ENCODE data around the gene CAMK1D.

CAMK1D gene

DNA sequence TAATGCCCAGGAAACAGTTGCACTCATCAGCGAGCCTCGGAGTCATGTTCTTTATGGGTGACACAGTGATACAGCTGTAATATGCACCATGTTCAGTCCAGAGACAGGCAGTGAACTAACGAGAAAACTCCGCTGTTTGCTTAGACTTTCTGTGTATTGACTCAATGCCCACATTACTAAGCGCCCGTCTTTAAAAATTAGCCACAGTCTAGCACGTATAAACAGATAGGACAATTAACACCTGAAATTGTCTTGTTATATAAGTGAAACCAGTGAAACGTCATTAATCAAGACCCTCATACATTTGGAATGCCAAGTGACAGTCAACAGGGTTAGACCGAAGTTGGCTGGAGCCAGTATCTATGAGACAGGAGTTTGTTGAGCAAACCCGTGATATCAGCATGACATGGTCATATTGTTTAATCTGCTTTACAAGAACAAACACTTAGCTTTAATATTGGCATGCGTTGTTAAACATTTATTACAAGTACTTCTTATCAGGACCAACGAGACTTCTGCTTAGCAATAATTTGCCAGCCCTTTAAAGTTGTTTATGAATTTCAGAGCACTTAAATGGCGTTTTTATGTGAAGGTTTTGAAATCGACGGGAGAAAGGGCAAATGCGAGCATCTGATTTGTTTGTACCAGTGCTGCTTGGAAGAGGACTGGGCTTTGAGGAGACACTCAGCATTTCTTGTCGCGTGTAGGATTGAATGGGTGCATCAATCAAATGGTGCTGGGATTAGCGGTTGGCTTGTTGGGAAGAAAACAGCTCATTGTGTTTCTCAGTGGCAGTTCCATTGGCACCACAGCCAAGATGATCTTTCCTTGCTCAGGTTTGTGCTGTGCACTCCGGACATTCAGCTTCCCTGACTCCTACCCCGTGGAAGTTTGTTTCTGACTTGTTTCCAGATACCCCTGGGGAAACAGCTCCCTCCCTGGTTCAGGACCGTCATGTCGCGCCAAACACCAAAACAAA is 56.3 kb downstream of the CAMK1D start:
- no peaks in the 10 kb centered on the region for H3K27me3 ChIP-seq (ENCODE audit: insufficient read depth, low read depth)
- H2AFZ ChIP-seq (ENCODE audit: low read depth), result peak overlapping the region; percentile 49; the same call in 1 of the 2 replicates
- no peak overlapping the region for H3K4me3 ChIP-seq (IDR thresholded peaks at IDR 0.05; ENCODE audit: insufficient read depth, low read depth, low read length)
- no peak for TF ChIP-seq CTCF (conservative IDR thresholded peaks at IDR 0.05; ENCODE audit: low read depth, low read length)
- peaks cover 91% of the 10 kb centered on the region for H3K4me1 ChIP-seq (ENCODE audit: low read depth, poor library complexity, severe bottlenecking)
- peak overlapping the region; percentile 94 for H3K9ac ChIP-seq
- peaks cover 30% of the 10 kb centered on the region; the same call in 1 of the 2 replicates for H3K79me2 ChIP-seq (ENCODE audit: insufficient read depth, low read depth)
- H3K36me3 ChIP-seq (ENCODE audit: insufficient read depth), result no peaks in the 10 kb centered on the region
- peak overlapping the region; percentile 99 for H3K27ac ChIP-seq
- peak overlapping the region; percentile 100 for H3K4me2 ChIP-seq
- H4K20me1 ChIP-seq (ENCODE audit: insufficient read depth), result no peaks in the 10 kb centered on the region

DNA sequence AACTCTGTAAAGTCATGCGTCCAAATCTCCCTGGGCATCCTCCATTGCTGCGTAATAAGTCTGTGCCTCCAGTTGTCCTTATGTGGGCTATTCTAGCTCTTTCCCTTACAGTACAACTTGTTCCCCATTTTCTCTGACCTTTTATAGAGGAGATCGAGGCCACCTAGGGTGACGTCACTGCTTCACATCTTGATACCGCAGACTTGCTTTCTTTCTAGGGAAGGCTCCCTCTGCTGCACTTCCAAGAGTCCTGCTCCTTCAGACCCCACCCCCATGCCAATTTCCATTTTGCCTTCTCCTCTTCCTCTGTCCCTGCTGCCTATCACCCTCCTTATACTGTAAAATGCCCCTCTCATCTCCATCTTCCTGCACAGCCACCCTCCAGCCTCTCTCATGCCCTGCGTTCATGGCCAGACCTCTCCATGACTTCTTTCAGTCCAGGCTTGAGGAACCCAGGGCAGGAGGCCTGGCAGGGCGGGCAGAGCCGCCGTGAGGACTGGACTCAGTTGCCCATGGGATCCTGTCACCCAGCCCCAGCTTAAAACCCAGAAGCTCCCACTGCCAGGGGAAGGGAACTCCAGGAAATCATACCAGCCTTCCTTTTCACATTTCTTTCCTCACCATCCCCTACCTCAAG is 57.5 kb downstream of the CAMK1D start:
- H3K27ac ChIP-seq, result no peak overlapping the region; the same call in 1 of the 2 replicates
- H3K4me3 ChIP-seq (IDR thresholded peaks at IDR 0.05; ENCODE audit: insufficient read depth, low read depth, low read length), result no peak overlapping the region
- H3K27me3 ChIP-seq (ENCODE audit: insufficient read depth, low read depth), result no peaks in the 10 kb centered on the region
- H4K20me1 ChIP-seq (ENCODE audit: insufficient read depth), result no peaks in the 10 kb centered on the region
- no peak overlapping the region for H2AFZ ChIP-seq (ENCODE audit: low read depth)
- H3K36me3 ChIP-seq (ENCODE audit: insufficient read depth), result no peaks in the 10 kb centered on the region
- no peak overlapping the region for H3K4me2 ChIP-seq
- H3K4me1 ChIP-seq (ENCODE audit: low read depth, poor library complexity, severe bottlenecking), result peaks cover 97% of the 10 kb centered on the region
- no peak for TF ChIP-seq CTCF (conservative IDR thresholded peaks at IDR 0.05; ENCODE audit: low read depth, low read length)
- H3K79me2 ChIP-seq (ENCODE audit: insufficient read depth, low read depth), result peaks cover 33% of the 10 kb centered on the region; the same call in 1 of the 2 replicates
- no peak overlapping the region for H3K9ac ChIP-seq

DNA sequence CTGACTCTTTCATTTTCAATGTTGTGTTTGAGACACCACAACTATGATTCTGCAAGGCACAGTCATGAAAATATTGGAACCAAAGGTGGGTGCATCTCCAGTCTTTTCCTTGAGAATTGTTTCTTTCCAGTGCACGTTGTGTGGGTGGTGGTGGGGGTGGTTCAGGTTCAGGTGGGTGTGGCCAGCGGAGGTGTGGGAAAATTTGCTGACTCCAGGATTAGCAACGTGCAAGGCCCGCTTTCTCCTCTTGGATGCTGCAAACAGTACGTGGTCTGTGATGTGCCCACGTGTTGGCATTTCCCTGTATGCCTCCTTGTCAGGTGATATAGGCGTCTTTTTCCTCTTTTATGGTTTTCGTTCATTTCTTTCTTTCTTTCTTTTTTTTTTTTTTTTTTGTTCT is 59.1 kb downstream of the CAMK1D start:
- H3K4me3 ChIP-seq (IDR thresholded peaks at IDR 0.05; ENCODE audit: insufficient read depth, low read depth, low read length), result no peak overlapping the region
- no peak overlapping the region for H3K9ac ChIP-seq
- no peak overlapping the region for H2AFZ ChIP-seq (ENCODE audit: low read depth)
- no peak overlapping the region for H3K27ac ChIP-seq
- no peaks in the 10 kb centered on the region for H4K20me1 ChIP-seq (ENCODE audit: insufficient read depth)
- H3K27me3 ChIP-seq (ENCODE audit: insufficient read depth, low read depth), result no peaks in the 10 kb centered on the region
- H3K79me2 ChIP-seq (ENCODE audit: insufficient read depth, low read depth), result peaks cover 28% of the 10 kb centered on the region; the same call in 1 of the 2 replicates
- no peak for TF ChIP-seq CTCF (conservative IDR thresholded peaks at IDR 0.05; ENCODE audit: low read depth, low read length)
- H3K36me3 ChIP-seq (ENCODE audit: insufficient read depth), result no peaks in the 10 kb centered on the region
- H3K4me1 ChIP-seq (ENCODE audit: low read depth, poor library complexity, severe bottlenecking), result peaks cover 91% of the 10 kb centered on the region
- no peak overlapping the region for H3K4me2 ChIP-seq

GRCh38 chr10:12409161-12409560 is 59.8 kb downstream of the CAMK1D start:
- H3K4me1 ChIP-seq (ENCODE audit: low read depth, poor library complexity, severe bottlenecking), result peaks cover 84% of the 10 kb centered on the region

More at GRCh38 chr10:12409161-12409560, 59.8 kb downstream of the CAMK1D start:
- Histone ChIP-seq H3K27ac (peak overlapping the region; percentile 46; the same call in 1 of the 2 replicates), H3K36me3 (ENCODE audit: insufficient read depth) (no peaks in the 10 kb centered on the region), H3K79me2 (ENCODE audit: insufficient read depth, low read depth) (peaks cover 28% of the 10 kb centered on the region; the same call in 1 of the 2 replicates), H3K4me3 (IDR thresholded peaks at IDR 0.05; ENCODE audit: insufficient read depth, low read depth, low read length) (no peak overlapping the region), H3K4me2 (peak overlapping the region; percentile 48), H3K9ac (no peak overlapping the region), H4K20me1 (ENCODE audit: insufficient read depth) (no peaks in the 10 kb centered on the region), H2AFZ (ENCODE audit: low read depth) (no peak overlapping the region), H3K27me3 (ENCODE audit: insufficient read depth, low read depth) (no peaks in the 10 kb centered on the region)
- TF ChIP-seq CTCF (conservative IDR thresholded peaks at IDR 0.05; ENCODE audit: low read depth, low read length), result no peak
